ENCODE data around the gene ZNF367. TPM values are rescaled to one million over a fixed set of nuclear protein-coding genes. Genes with fewer than 3 reads are reported as not detected.

The ZNF367 gene
- polyA plus RNA-seq, 1 donor (not counting 4 experiments of a cell fraction or from before 2014, with no cell fraction given) = 2.2 TPM

DNA sequence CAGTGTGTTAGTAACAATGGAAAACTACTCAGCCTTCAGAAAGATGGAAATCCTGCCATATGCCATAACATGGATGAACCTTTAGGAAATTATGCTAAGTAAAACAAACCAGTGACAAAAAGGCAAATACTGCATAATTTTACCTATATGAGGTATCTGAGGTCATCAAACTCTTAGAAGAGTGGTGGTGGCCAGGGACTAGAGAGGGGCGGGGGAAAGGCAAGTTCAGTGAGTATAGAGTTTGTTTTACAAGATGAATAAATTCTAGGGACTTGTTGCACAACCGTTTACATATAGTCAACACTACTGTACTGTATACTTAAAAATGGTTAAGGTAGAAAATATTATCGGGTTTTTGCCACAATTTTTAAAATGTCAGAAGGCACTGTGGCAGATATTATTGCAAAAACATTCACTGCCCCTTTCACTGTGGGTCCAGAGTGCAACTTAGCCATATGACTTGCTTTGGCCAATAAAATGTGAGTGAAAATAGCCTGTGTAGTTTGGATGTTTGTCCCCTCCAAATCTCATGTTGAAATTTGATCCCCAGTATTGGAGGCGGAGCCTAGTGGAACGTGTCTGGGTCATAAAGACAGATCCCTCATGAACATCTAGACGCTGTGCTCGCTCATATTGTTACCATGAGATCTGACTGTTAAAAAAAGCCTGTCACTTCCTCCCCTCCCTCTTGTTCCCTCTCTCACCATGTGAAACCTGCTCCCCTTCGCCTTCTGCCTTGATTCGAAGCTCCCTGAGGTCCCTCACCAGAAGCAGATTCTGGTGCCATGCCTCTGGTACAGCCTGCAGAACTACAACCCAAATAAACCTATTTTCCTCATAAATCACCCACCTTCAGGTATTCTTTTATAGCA is 9.5 kb downstream of the ZNF367 start:
- Histone ChIP-seq H3K36me3 (ENCODE audit: control insufficient read depth in 2 of 2, extremely low read depth in 1 of 2, insufficient read depth in 2 of 2, low read length in 2 of 2) (no peaks in the 10 kb centered on the region), H3K9ac (ENCODE audit: control insufficient read depth, extremely low read depth, insufficient read depth, low read length) (no peak overlapping the region), H3K79me2 (ENCODE audit: control insufficient read depth, insufficient read depth, low read length) (peaks cover 39% of the 10 kb centered on the region), H3K9me3 (ENCODE audit: control insufficient read depth, low read depth, low read length) (no peaks in the 10 kb centered on the region), H3K4me2 (ENCODE audit: control insufficient read depth, extremely low read depth, insufficient read depth, low read depth, low read length) (no peak overlapping the region), H3K4me1 (ENCODE audit: control insufficient read depth, extremely low read depth, insufficient read depth, low read length) (no peaks in the 10 kb centered on the region), H3K27ac (ENCODE audit: control insufficient read depth, insufficient read depth, low read length) (no peak overlapping the region), H3K4me3 (ENCODE audit: control insufficient read depth in 2 of 3, extremely low read depth in 1 of 3, insufficient read depth in 2 of 3, low read depth in 1 of 3, low read length in 3 of 3) (no peak overlapping the region), H4K20me1 (ENCODE audit: control insufficient read depth, extremely low read depth, insufficient read depth, low read length) (no peaks in the 10 kb centered on the region), H2AFZ (ENCODE audit: control insufficient read depth, low read length) (no peak overlapping the region), H3K27me3 (ENCODE audit: control insufficient read depth, extremely low read depth, insufficient read depth, low read length) (no peaks in the 10 kb centered on the region), H3K9me1 (ENCODE audit: control insufficient read depth, extremely low read depth, insufficient read depth, low read length) (no peaks in the 10 kb centered on the region)
- no peak for DNase-seq (ENCODE audit: low read depth, low spot score)
- no peak for FAIRE-seq
- dilution Hi-C loops (cut with MboI; ENCODE audit: extremely low pct_ligation_motif_present, low sequenced_read_pairs) = no loop called here
- TF ChIP-seq, protein P1, sequence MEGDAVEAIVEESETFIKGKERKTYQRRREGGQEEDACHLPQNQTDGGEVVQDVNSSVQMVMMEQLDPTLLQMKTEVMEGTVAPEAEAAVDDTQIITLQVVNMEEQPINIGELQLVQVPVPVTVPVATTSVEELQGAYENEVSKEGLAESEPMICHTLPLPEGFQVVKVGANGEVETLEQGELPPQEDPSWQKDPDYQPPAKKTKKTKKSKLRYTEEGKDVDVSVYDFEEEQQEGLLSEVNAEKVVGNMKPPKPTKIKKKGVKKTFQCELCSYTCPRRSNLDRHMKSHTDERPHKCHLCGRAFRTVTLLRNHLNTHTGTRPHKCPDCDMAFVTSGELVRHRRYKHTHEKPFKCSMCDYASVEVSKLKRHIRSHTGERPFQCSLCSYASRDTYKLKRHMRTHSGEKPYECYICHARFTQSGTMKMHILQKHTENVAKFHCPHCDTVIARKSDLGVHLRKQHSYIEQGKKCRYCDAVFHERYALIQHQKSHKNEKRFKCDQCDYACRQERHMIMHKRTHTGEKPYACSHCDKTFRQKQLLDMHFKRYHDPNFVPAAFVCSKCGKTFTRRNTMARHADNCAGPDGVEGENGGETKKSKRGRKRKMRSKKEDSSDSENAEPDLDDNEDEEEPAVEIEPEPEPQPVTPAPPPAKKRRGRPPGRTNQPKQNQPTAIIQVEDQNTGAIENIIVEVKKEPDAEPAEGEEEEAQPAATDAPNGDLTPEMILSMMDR (optimal IDR thresholded peaks at IDR 0.05 in 1 of 3, IDR thresholded peaks at IDR 0.05 in 1 of 3, conservative IDR thresholded peaks at IDR 0.05 in 1 of 3; ENCODE audit: extremely low read depth in 1 of 3, insufficient read depth in 2 of 3, low read length in 3 of 3) = no peak
- TF ChIP-seq EZH2 (IDR thresholded peaks at IDR 0.05; ENCODE audit: low read length) = no peak

DNA sequence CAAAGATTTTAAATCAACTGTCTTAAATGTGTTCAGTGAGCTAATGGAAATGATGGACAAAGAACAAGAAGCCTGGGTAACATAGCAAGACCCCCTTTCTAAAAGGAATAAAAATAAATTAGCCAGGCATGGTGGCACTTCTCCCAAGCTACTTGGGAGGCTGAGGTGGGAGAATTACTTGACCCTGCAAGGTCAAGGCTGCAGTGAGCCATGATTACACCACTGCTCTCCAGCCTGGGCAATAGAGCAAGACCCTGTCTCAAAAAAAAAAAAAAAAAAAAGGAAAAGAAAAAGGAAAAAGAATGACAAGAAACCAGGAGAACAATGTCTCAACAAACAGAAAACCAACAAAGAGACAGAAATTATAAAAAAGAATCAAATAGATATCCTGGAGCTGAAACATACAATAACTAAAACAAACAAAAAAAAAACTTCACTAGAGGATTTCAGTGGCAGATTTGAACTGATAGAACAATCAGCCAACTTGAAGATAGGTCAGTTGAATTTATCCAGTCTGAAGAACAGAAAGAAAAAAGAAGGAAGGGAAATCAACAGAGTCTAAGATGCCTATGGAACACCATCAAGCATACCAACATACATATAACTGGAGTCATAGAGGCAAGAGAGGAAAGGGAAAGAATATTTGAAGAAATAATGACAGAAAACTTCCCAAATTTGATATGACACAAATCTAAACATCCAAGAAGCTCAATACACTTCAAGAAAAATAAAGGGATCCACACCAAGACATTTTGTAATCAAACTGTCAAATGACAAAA is 17.8 kb downstream of the ZNF367 start:
- Histone ChIP-seq H3K4me1 (ENCODE audit: control insufficient read depth, extremely low read depth, insufficient read depth, low read length) (no peaks in the 10 kb centered on the region), H3K27me3 (ENCODE audit: control insufficient read depth, extremely low read depth, insufficient read depth, low read length) (no peaks in the 10 kb centered on the region), H3K27ac (ENCODE audit: control insufficient read depth, insufficient read depth, low read length) (no peak overlapping the region), H3K9me3 (ENCODE audit: control insufficient read depth, low read depth, low read length) (peaks cover 1% of the 10 kb centered on the region), H3K79me2 (ENCODE audit: control insufficient read depth, insufficient read depth, low read length) (peaks cover 13% of the 10 kb centered on the region), H3K4me2 (ENCODE audit: control insufficient read depth, extremely low read depth, insufficient read depth, low read depth, low read length) (no peak overlapping the region), H4K20me1 (ENCODE audit: control insufficient read depth, extremely low read depth, insufficient read depth, low read length) (no peaks in the 10 kb centered on the region), H2AFZ (ENCODE audit: control insufficient read depth, low read length) (no peak overlapping the region), H3K36me3 (ENCODE audit: control insufficient read depth in 2 of 2, extremely low read depth in 1 of 2, insufficient read depth in 2 of 2, low read length in 2 of 2) (no peaks in the 10 kb centered on the region), H3K9ac (ENCODE audit: control insufficient read depth, extremely low read depth, insufficient read depth, low read length) (no peak overlapping the region), H3K4me3 (ENCODE audit: control insufficient read depth in 2 of 3, extremely low read depth in 1 of 3, insufficient read depth in 2 of 3, low read depth in 1 of 3, low read length in 3 of 3) (no peak overlapping the region), H3K9me1 (ENCODE audit: control insufficient read depth, extremely low read depth, insufficient read depth, low read length) (no peaks in the 10 kb centered on the region)
- TF ChIP-seq EZH2 (IDR thresholded peaks at IDR 0.05; ENCODE audit: low read length) = no peak
- TF ChIP-seq, protein P1 (optimal IDR thresholded peaks at IDR 0.05 in 1 of 3, IDR thresholded peaks at IDR 0.05 in 1 of 3, conservative IDR thresholded peaks at IDR 0.05 in 1 of 3; ENCODE audit: extremely low read depth in 1 of 3, insufficient read depth in 2 of 3, low read length in 3 of 3) = no peak
- dilution Hi-C loops (cut with MboI; ENCODE audit: extremely low pct_ligation_motif_present, low sequenced_read_pairs) = no loop called here
- DNase-seq (ENCODE audit: low read depth, low spot score) (no peak), FAIRE-seq (no peak)

Measured in keratinocyte (primary cell).